Caki2 (cell line): ENCODE results near the gene TSPAN19. TPM values are rescaled to one million over a fixed set of nuclear protein-coding genes. Genes with fewer than 3 reads are reported as not detected.

Experiments used
- total RNA-seq: library from RNA; depleted of rRNA; stranded (reverse); fragments of >200 nt; shearing (Covaris generic); gene quantifications from 2 replicates; pipeline ENCODE4 v1.2.3, GENCODE V29; 2014; ENCODE audit warnings: low replicate concordance; rRNA removed

Gene TSPAN19
- total RNA-seq, 1 experiment from 2014 or later: not detected

Other genes starting within 250 kb of the TSPAN19 start
- gene SLC6A15, start 123.5 kb downstream of the TSPAN19 start, total RNA-seq: 6.2 and 6.7 TPM in 2 replicates
- gene LRRIQ1, start 74 bp upstream of the TSPAN19 start, total RNA-seq: 3.2 and 29.0 TPM in 2 replicates
- not detected in 2 replicates for gene ALX1, start 243.9 kb upstream of the TSPAN19 start, total RNA-seq